ENCODE results near the gene ZNF550. TPM values are rescaled to one million over a fixed set of nuclear protein-coding genes. Genes with fewer than 3 reads are reported as not detected.
A peak's percentile ranks its signal among the peaks of the same experiment; 100 is the strongest.

The ZNF550 gene
- total and polyA plus RNA-seq, 2 of the 13 experiments (the other 11 are each of a cell fraction or from before 2014, with no cell fraction given) = 8.6 to 9.1 TPM

DNA sequence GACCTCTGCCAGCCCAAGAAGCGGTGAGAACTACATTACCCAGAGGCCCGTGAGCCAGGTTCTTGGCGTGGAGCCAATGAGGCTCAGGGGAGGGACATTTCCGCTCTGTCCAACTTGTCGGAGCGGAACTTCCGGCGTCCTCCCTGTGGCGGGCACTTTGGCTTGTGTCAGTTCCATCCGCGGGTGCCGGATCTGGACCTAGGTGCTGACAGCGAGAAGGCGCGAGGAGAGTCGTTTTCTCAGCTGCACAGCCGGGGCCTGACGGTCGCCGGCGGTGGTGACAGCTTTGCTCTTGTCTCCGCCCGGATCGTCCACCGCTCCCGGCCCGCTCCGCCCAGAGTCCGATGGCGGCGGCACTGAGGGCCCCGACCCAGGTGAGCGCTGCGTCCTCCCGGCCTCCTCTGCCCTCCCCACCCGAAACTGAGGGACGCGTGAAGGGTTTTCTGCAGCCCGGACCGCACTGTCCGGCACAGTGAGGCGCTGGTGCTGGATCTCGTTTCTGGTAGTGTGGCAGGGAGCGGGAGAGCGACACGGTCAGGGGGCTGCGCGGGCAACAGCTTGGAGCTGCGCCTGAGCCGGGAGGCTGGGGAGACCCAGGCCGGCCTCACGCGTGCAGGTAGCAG lies 40.2 kb upstream of the ZNF550 start, which contains the start of gene ZNF530 (continued):
- TF ChIP-seq, protein P1, sequence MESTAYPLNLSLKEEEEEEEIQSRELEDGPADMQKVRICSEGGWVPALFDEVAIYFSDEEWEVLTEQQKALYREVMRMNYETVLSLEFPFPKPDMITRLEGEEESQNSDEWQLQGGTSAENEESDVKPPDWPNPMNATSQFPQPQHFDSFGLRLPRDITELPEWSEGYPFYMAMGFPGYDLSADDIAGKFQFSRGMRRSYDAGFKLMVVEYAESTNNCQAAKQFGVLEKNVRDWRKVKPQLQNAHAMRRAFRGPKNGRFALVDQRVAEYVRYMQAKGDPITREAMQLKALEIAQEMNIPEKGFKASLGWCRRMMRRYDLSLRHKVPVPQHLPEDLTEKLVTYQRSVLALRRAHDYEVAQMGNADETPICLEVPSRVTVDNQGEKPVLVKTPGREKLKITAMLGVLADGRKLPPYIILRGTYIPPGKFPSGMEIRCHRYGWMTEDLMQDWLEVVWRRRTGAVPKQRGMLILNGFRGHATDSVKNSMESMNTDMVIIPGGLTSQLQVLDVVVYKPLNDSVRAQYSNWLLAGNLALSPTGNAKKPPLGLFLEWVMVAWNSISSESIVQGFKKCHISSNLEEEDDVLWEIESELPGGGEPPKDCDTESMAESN (CRISPR knock-in tag; conservative IDR thresholded peaks at IDR 0.05) = peak; percentile 89; the same call in 1 of the 2 replicates
- peak; percentile 54; the same call in 1 of the 2 replicates for TF ChIP-seq RFXAP (CRISPR knock-in tag; IDR thresholded peaks at IDR 0.05; ENCODE audit: borderline replicate concordance)
- TF ChIP-seq ZSCAN29 (CRISPR knock-in tag; conservative IDR thresholded peaks at IDR 0.05) = no peak
- no peak for TF ChIP-seq TBP (CRISPR knock-in tag; IDR thresholded peaks at IDR 0.05)
- TF ChIP-seq SALL1 (CRISPR knock-in tag; IDR thresholded peaks at IDR 0.05) = peak; percentile 67
- peak; percentile 66; the same call in 1 of the 2 replicates for TF ChIP-seq ARNT2 (CRISPR knock-in tag; IDR thresholded peaks at IDR 0.05; ENCODE audit: low read depth)
- peak; percentile 81 for TF ChIP-seq ZNF883 (CRISPR knock-in tag; IDR thresholded peaks at IDR 0.05; ENCODE audit: not compliant biosample characterization)
- TF ChIP-seq, protein P2, sequence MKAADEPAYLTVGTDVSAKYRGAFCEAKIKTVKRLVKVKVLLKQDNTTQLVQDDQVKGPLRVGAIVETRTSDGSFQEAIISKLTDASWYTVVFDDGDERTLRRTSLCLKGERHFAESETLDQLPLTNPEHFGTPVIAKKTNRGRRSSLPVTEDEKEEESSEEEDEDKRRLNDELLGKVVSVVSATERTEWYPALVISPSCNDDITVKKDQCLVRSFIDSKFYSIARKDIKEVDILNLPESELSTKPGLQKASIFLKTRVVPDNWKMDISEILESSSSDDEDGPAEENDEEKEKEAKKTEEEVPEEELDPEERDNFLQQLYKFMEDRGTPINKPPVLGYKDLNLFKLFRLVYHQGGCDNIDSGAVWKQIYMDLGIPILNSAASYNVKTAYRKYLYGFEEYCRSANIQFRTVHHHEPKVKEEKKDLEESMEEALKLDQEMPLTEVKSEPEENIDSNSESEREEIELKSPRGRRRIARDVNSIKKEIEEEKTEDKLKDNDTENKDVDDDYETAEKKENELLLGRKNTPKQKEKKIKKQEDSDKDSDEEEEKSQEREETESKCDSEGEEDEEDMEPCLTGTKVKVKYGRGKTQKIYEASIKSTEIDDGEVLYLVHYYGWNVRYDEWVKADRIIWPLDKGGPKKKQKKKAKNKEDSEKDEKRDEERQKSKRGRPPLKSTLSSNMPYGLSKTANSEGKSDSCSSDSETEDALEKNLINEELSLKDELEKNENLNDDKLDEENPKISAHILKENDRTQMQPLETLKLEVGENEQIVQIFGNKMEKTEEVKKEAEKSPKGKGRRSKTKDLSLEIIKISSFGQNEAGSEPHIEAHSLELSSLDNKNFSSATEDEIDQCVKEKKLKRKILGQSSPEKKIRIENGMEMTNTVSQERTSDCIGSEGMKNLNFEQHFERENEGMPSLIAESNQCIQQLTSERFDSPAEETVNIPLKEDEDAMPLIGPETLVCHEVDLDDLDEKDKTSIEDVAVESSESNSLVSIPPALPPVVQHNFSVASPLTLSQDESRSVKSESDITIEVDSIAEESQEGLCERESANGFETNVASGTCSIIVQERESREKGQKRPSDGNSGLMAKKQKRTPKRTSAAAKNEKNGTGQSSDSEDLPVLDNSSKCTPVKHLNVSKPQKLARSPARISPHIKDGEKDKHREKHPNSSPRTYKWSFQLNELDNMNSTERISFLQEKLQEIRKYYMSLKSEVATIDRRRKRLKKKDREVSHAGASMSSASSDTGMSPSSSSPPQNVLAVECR (CRISPR knock-in tag; IDR thresholded peaks at IDR 0.05; ENCODE audit: borderline replicate concordance) = peak; percentile 100
- no peak; the same call in 1 of the 2 replicates for TF ChIP-seq ZNF275 (CRISPR knock-in tag; IDR thresholded peaks at IDR 0.05; ENCODE audit: borderline replicate concordance)
- no peak for TF ChIP-seq FOXO4 (CRISPR knock-in tag; conservative IDR thresholded peaks at IDR 0.05)
- TF ChIP-seq FOXO1 (CRISPR knock-in tag; IDR thresholded peaks at IDR 0.05) = 0 out of 2 replicates have a peak, but pooled peaks have one; percentile 10
- TF ChIP-seq TOPORS (CRISPR knock-in tag; IDR thresholded peaks at IDR 0.05) = peak; percentile 61; the same call in 1 of the 2 replicates
- no peak for TF ChIP-seq ZFYVE20 (CRISPR knock-in tag; IDR thresholded peaks at IDR 0.05; ENCODE audit: borderline replicate concordance, low read depth)
- 0 out of 2 replicates have a peak, but pooled peaks have one; percentile 64 for TF ChIP-seq REXO4 (CRISPR knock-in tag; IDR thresholded peaks at IDR 0.05; ENCODE audit: borderline replicate concordance)
- peak; percentile 46; the same call in 1 of the 2 replicates for TF ChIP-seq ATF2 (CRISPR knock-in tag; IDR thresholded peaks at IDR 0.05)

All from HepG2 (cell line).